Esophagus (tissue), 2 donors: ENCODE data around the gene RIMBP2. TPM values are rescaled to one million over a fixed set of nuclear protein-coding genes. Genes with fewer than 3 reads are reported as not detected.
"Not testable (repeated sequence)": the region's sequence is repeated elsewhere in the genome, so short reads cannot be mapped to it uniquely, and the experiment has no call there.

Experiments
- H3K27ac ChIP-seq, 2 donors: one replicate each; pipeline ENCODE4 v1.5.1; 2013; ENCODE audit warnings: low read depth in 2 of 2, mild to moderate bottlenecking in 2 of 2, inconsistent platforms in 1 of 2, low read length in 1 of 2, moderate library complexity in 1 of 2
- H3K27me3 ChIP-seq, 2 donors: one replicate each; pipeline ENCODE4 v1.6.1; 2013; ENCODE audit warnings: low read length in 2 of 2, control low read depth in 1 of 2, mild to moderate bottlenecking in 1 of 2; ENCODE audit not compliant: insufficient read depth in 2 of 2, control insufficient read depth in 1 of 2
- H3K36me3 ChIP-seq, 2 donors: one replicate each; pipeline ENCODE4 v1.6.1; 2013; ENCODE audit warnings: low read length in 1 of 2; ENCODE audit not compliant: control insufficient read depth in 2 of 2, insufficient read depth in 2 of 2
- H3K4me1 ChIP-seq, 2 donors: one replicate each; pipeline ENCODE4 v1.6.1; 2013; ENCODE audit warnings: low read length in 1 of 2; ENCODE audit not compliant: control insufficient read depth in 2 of 2, insufficient read depth in 2 of 2
- H3K4me3 ChIP-seq, 2 donors: one replicate each; pipeline ENCODE4 v1.5.1; 2013; ENCODE audit warnings: low read length in 2 of 2, mild to moderate bottlenecking in 2 of 2, low read depth in 1 of 2, moderate library complexity in 1 of 2
- H3K9me3 ChIP-seq, 2 donors: one replicate each; pipeline ENCODE4 v1.6.1; 2013; ENCODE audit warnings: mild to moderate bottlenecking in 2 of 2, low read depth in 1 of 2, low read length in 1 of 2, moderate library complexity in 1 of 2; ENCODE audit not compliant: control insufficient read depth in 2 of 2, insufficient read depth in 1 of 2
- WGBS, 2 donors: extraction: QIAGEN DNeasy Blood & Tissue Kit; methylation state at CpG; one replicate each; pipeline ENCODE4 v1.1.7; 2013; 5-methylcytosine and 5-hydroxymethylcytosine counted together
- polyA plus RNA-seq, 2 donors: library from polyadenylated mRNA; stranded (reverse); fragments of 200-250 nt; gene quantifications; one replicate each; pipeline ENCODE4 v1.2.3, GENCODE V29; 2013
- donor health status: healthy with polysubstance abuse.
- donor health status: Bipolar disorder and iron deficiency.

The RIMBP2 gene
- polyA plus RNA-seq, 2 donors, result 0.20 to 0.69 TPM

GRCh38 chr12:130650131-130650530, 66.0 kb downstream of the RIMBP2 start:
- H3K4me1 ChIP-seq, result no peaks in the 10 kb centered on the region
- no peaks in the 10 kb centered on the region for H3K27me3 ChIP-seq
- no peak overlapping the region for H3K4me3 ChIP-seq
- H3K9me3 ChIP-seq, result peaks cover 0 to 4% of the 10 kb centered on the region in 2 donors
- H3K27ac ChIP-seq, result no peak overlapping the region
- H3K36me3 ChIP-seq, result no peaks in the 10 kb centered on the region
- WGBS, 2 donors, result 63 to 65% methylated on average over 9 of the region's 9 CpGs

DNA sequence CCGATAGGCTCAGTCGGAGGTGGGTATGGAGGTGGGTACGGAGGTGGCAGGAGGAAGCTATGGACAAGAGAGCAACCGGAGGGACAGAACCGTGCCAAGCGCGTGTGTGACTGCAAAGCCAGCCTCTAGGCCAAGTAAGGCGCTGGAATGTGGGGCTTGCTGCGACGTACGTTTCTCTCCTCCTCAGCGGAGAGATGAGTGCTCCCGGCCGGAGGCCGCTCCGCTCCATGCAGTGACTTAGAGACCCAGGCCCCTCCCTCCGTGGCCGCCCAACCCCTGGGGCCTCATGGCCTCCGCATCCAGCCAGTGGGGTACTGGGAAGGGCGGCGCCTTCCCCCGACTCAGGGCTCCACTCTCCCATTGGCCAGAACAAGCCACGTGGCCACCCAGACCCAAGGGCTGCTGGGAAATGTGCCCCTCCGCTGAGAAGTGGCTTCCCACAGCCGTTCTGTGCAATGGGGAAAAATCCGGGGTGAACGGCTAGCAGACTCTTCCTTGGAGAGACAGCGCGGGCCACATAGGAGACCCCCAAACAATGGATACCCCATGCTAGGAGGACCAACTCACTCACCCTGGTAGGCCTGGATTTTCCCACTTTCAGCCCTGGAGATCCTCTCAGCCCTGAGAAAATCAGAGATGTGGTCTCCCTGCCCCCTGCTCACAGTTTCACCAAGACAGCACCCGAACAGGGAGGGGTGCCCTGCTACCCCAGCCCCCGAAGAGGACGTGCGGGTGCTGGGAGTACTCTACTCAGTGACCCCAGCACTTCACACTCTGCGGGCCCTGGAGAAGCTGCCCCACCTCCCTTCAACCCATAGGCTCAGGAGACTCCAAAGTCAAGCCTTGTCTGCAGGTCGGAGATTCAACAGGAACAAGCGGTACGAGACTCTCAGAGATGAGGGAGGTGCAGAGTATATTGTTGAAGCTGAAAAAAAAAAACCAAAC, 66.7 kb downstream of the RIMBP2 start:
- no peaks in the 10 kb centered on the region for H3K4me1 ChIP-seq
- no peak overlapping the region for H3K4me3 ChIP-seq
- no peaks in the 10 kb centered on the region for H3K36me3 ChIP-seq
- H3K9me3 ChIP-seq, result peaks cover 0 to 7% of the 10 kb centered on the region in 2 donors
- H3K27ac ChIP-seq, result no peak overlapping the region
- no peaks in the 10 kb centered on the region for H3K27me3 ChIP-seq
- 93% methylated on average over 37 of the region's 37 CpGs for WGBS, 2 donors

- no peaks in the 10 kb centered on the region for H3K27me3 ChIP-seq
- 85 to 88% methylated on average over 13 of the region's 13 CpGs for WGBS, 2 donors
- no peak overlapping the region for H3K27ac ChIP-seq
- H3K4me3 ChIP-seq, result no peak overlapping the region
- peaks cover 0 to 5% of the 10 kb centered on the region in 2 donors for H3K9me3 ChIP-seq
- no peaks in the 10 kb centered on the region for H3K36me3 ChIP-seq
- no peaks in the 10 kb centered on the region for H3K4me1 ChIP-seq
Observed at GRCh38 chr12:130647814-130648213, 68.3 kb downstream of the RIMBP2 start.

GRCh38 chr12:130646716-130647370, 69.3 kb downstream of the RIMBP2 start:
- Histone ChIP-seq H3K4me1 (no peaks in the 10 kb centered on the region), H3K27me3 (no peaks in the 10 kb centered on the region), H3K4me3 (no peak overlapping the region), H3K9me3 (peaks cover 0 to 5% of the 10 kb centered on the region in 2 donors), H3K27ac (no peak overlapping the region), H3K36me3 (no peaks in the 10 kb centered on the region)
- WGBS, 2 donors, result 87 to 89% methylated on average over 16 of the region's 16 CpGs

DNA sequence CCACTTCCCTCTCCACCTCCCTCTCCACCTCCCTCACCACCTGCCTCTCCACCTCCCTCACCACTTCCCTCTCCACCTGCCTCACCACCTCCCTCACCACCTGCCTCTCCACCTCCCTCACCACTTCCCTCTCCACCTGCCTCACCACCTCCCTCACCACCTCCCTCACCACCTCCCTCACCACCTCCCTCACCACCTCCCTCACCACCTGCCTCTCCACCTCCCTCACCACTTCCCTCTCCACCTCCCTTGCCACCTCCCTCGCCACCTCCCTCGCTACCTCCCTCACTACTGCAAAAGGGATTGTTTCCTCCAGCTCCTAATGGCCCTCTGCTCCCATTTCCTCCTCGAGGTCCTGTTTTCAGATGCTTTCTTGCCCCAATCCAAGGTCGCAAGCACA, 69.9 kb downstream of the RIMBP2 start:
- H3K27me3 ChIP-seq, H3K9me3 ChIP-seq, H3K4me3 ChIP-seq, H3K27ac ChIP-seq, H3K36me3 ChIP-seq, H3K4me1 ChIP-seq: not testable (repeated sequence)
- WGBS, 2 donors, result 76 to 77% methylated on average over 4 of the region's 4 CpGs

DNA sequence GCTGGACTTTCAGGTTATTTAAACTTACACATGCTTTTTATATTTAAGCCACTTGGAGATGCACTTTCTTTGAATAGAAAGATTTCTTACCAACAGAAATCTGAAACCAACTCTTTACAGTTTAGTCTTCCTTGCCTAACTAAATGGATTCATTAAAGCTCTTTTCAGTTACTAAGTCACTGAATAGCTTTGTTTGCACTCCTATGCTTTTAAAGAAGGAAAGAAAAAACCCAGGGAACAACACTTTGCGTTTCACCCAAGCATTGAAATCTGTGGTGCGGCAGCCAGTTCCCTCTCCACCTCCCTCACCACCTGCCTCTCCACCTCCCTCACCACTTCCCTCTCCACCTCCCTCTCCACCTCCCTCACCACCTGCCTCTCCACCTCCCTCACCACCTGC, 70.3 kb downstream of the RIMBP2 start:
- no peaks in the 10 kb centered on the region for H3K36me3 ChIP-seq
- 35 to 58% methylated on average over 2 of the region's 2 CpGs for WGBS, 2 donors
- H3K27me3 ChIP-seq, result no peaks in the 10 kb centered on the region
- peaks cover 0 to 5% of the 10 kb centered on the region in 2 donors for H3K9me3 ChIP-seq
- H3K4me3 ChIP-seq, result no peak overlapping the region
- no peak overlapping the region for H3K27ac ChIP-seq
- H3K4me1 ChIP-seq, result no peaks in the 10 kb centered on the region

DNA sequence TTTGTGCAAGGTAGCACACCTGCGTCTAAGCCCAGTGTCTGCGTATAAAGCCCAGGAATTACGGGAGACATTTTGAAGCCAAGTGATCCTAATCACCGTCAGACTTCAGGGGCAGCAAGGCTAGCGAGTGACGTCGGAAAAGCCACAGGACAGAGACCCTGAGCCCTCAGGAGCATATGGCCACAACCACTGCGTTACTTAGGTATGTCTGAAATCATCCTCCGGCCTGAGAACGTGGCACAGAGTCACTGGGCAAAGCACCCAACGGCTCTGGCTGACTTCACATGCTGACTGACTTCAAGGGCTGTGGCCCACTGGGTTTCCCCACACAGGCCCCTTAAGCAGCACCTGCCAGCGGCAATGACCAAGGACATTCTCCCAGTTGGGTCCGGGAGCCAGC, 71.5 kb downstream of the RIMBP2 start:
- 92 to 93% methylated on average over 13 of the region's 13 CpGs for WGBS, 2 donors

DNA sequence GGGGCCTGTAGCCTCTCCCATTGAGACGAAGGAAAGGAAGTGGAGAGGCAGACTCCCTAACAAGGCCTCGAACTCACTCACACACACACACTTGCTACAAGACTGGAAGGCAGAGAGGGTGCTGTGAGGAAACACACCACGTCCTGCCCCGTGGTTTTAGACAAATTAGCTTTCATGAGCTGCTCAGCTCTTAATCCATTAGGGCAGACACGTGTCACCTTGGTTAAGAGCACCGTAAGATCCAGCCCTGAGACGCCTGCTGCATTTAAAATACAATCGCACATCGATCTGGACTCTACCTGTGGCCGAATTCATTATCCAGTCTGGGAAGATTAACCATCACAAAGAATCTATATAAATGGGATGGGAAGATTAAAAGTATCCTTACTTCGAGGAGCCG, 72.0 kb downstream of the RIMBP2 start:
- no peaks in the 10 kb centered on the region for H3K4me1 ChIP-seq
- peaks cover 0 to 5% of the 10 kb centered on the region in 2 donors for H3K9me3 ChIP-seq
- H3K36me3 ChIP-seq, result no peaks in the 10 kb centered on the region
- H3K27ac ChIP-seq, result no peak overlapping the region
- H3K27me3 ChIP-seq, result no peaks in the 10 kb centered on the region
- WGBS, 2 donors, result 78 to 84% methylated on average over 12 of the region's 12 CpGs
- H3K4me3 ChIP-seq, result no peak overlapping the region

More for the DNA sequence above, 71.5 kb downstream of the RIMBP2 start:
- no peak overlapping the region for H3K27ac ChIP-seq
- peaks cover 0 to 5% of the 10 kb centered on the region in 2 donors for H3K9me3 ChIP-seq
- no peaks in the 10 kb centered on the region for H3K4me1 ChIP-seq
- H3K27me3 ChIP-seq, result no peaks in the 10 kb centered on the region
- H3K36me3 ChIP-seq, result no peaks in the 10 kb centered on the region
- H3K4me3 ChIP-seq, result no peak overlapping the region

DNA sequence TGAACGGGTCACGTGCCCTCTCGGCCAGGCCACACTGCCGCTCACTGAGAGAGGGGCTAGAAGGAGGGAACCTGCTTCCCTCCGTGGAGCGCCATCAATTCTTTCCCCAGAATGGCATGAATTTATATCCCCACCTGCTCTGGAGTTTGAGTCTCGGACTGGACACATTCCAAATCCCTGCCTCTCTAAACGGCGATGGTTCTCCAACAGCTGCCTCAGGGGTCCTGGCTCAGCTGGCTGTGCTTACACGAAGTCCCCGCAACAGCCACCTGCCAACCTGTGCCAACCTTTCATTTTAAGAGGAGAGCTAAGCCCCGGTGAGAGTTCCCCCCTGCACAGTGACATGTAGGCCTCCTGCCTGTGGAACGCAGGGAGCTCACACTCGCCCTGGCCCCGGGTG, 73.2 kb downstream of the RIMBP2 start:
- 84 to 85% methylated on average over 15 of the region's 15 CpGs for WGBS, 2 donors
- Histone ChIP-seq H3K27me3 (no peaks in the 10 kb centered on the region), H3K27ac (no peak overlapping the region), H3K9me3 (peaks cover 0 to 5% of the 10 kb centered on the region in 2 donors), H3K4me1 (no peaks in the 10 kb centered on the region), H3K4me3 (no peak overlapping the region), H3K36me3 (no peaks in the 10 kb centered on the region)
